Measurements from ENCODE around the gene PLXDC2.

- TF ChIP-seq, protein P1, sequence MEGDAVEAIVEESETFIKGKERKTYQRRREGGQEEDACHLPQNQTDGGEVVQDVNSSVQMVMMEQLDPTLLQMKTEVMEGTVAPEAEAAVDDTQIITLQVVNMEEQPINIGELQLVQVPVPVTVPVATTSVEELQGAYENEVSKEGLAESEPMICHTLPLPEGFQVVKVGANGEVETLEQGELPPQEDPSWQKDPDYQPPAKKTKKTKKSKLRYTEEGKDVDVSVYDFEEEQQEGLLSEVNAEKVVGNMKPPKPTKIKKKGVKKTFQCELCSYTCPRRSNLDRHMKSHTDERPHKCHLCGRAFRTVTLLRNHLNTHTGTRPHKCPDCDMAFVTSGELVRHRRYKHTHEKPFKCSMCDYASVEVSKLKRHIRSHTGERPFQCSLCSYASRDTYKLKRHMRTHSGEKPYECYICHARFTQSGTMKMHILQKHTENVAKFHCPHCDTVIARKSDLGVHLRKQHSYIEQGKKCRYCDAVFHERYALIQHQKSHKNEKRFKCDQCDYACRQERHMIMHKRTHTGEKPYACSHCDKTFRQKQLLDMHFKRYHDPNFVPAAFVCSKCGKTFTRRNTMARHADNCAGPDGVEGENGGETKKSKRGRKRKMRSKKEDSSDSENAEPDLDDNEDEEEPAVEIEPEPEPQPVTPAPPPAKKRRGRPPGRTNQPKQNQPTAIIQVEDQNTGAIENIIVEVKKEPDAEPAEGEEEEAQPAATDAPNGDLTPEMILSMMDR (IDR thresholded peaks at IDR 0.05) = no peak
- TF ChIP-seq REST (IDR thresholded peaks at IDR 0.05; ENCODE audit: insufficient read depth in 1 of 2, low read depth in 2 of 2, low read length in 1 of 2) (no peak), POLR2AphosphoS5 (IDR thresholded peaks at IDR 0.05; ENCODE audit: low read depth, low read length) (no peak), TCF7L2 (IDR thresholded peaks at IDR 0.05; ENCODE audit: low read depth, low read length) (no peak), SIN3A (IDR thresholded peaks at IDR 0.05; ENCODE audit: borderline replicate concordance, insufficient read depth, low read depth, low read length) (no peak)
Observed at GRCh38 chr10:19985745-19986144, 169.5 kb downstream of the PLXDC2 start.

Measured in Panc1 (cell line).